Colonic mucosa (tissue), 4 donors: Measurements from ENCODE around the gene TRAPPC5. TPM values are rescaled to one million over a fixed set of nuclear protein-coding genes. Genes with fewer than 3 reads are reported as not detected.
A peak's percentile ranks its signal among the peaks of the same experiment; 100 is the strongest.

Experiments
- DNase-seq: peaks from one replicate; pipeline ENCODE4 v3.0.0-alpha.2; 2020
- H3K27ac ChIP-seq: fragments of 200-600 bp; one replicate; pipeline ENCODE4 v1.8.0; 2021
- H3K27me3 ChIP-seq: fragments of 200-600 bp; one replicate; pipeline ENCODE4 v1.8.0; 2021
- H3K36me3 ChIP-seq: fragments of 200-600 bp; one replicate; pipeline ENCODE4 v1.8.0; 2021
- H3K4me1 ChIP-seq: fragments of 200-600 bp; one replicate; pipeline ENCODE4 v1.8.0; 2021; ENCODE audit warnings: mild to moderate bottlenecking
- H3K4me3 ChIP-seq: fragments of 200-600 bp; one replicate; pipeline ENCODE4 v1.8.0; 2021
- H3K9ac ChIP-seq, 2 donors: one replicate each; pipeline ENCODE4 v1.7.0; 2013; ENCODE audit warnings: control low read depth in 2 of 2, low read depth in 2 of 2, low read length in 2 of 2
- H3K9me3 ChIP-seq: fragments of 200-600 bp; one replicate; pipeline ENCODE4 v1.8.0; 2021
- intact Hi-C: fragments of 100-400 bp; cut with DNase I; formaldehyde crosslinking; loops from one replicate; pipeline ENCODE4 v1.14.1; 2022
- total RNA-seq, 2 donors: library from RNA; stranded (reverse); fragmentation: NEBNext Ultra II Directional in 1 of 2; extraction: Animal tissue kit (Norgen Biotek cat#: 25700) in 1 of 2; gene quantifications; one replicate each; pipeline ENCODE4 v1.2.1, GENCODE V29; 2021
- TF ChIP-seq, protein P1 (sequence below): fragments of 200-600 bp; IDR thresholded peaks from one replicate; pipeline ENCODE4 v1.8.0; 2022; ENCODE audit warnings: antibody characterized with exemption, mild to moderate bottlenecking
- donor health status: healthy.
- donor health status: DM: no; HTN: no; CAD: no.
- donor health status: DM: no; HTN: no; CAD: no.

The TRAPPC5 gene
- total RNA-seq, 2 donors from 2014 or later: 107 to 139 TPM

DNA sequence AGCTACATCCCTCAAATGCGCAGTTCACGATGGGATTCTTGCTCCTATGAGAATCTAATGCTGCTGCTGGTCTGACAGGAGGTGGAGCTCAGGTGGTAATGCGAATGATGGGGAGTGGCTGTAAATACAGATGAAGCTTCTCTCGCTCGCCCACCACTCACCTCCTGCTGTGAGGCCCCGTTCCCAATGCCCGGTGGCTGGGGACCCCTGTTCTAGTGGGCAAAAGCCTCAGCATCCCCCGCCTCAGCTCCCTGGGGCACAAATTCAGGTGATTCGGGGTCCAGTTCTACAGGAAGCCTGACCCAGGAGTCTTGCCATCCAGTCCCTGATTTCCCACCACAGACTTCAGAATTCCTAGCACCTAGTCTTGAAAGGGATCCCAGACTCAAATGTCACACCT is 8.1 kb upstream of the TRAPPC5 start:
- H3K9me3 ChIP-seq: no peaks in the 10 kb centered on the region
- TF ChIP-seq, protein P1, sequence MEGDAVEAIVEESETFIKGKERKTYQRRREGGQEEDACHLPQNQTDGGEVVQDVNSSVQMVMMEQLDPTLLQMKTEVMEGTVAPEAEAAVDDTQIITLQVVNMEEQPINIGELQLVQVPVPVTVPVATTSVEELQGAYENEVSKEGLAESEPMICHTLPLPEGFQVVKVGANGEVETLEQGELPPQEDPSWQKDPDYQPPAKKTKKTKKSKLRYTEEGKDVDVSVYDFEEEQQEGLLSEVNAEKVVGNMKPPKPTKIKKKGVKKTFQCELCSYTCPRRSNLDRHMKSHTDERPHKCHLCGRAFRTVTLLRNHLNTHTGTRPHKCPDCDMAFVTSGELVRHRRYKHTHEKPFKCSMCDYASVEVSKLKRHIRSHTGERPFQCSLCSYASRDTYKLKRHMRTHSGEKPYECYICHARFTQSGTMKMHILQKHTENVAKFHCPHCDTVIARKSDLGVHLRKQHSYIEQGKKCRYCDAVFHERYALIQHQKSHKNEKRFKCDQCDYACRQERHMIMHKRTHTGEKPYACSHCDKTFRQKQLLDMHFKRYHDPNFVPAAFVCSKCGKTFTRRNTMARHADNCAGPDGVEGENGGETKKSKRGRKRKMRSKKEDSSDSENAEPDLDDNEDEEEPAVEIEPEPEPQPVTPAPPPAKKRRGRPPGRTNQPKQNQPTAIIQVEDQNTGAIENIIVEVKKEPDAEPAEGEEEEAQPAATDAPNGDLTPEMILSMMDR: no peak
- intact Hi-C loops: loop anchor here (10.0 kb wide), 1 partner anchor 318 kb away; no protein-coding TSS in a partner anchor
- no peak overlapping the region for H3K9ac ChIP-seq
- H3K4me1 ChIP-seq: no peaks in the 10 kb centered on the region
- no peak overlapping the region for H3K27ac ChIP-seq
- H3K4me3 ChIP-seq: no peak overlapping the region
- DNase-seq: no peak
- peaks cover 3% of the 10 kb centered on the region for H3K27me3 ChIP-seq
- H3K36me3 ChIP-seq: no peaks in the 10 kb centered on the region

DNA sequence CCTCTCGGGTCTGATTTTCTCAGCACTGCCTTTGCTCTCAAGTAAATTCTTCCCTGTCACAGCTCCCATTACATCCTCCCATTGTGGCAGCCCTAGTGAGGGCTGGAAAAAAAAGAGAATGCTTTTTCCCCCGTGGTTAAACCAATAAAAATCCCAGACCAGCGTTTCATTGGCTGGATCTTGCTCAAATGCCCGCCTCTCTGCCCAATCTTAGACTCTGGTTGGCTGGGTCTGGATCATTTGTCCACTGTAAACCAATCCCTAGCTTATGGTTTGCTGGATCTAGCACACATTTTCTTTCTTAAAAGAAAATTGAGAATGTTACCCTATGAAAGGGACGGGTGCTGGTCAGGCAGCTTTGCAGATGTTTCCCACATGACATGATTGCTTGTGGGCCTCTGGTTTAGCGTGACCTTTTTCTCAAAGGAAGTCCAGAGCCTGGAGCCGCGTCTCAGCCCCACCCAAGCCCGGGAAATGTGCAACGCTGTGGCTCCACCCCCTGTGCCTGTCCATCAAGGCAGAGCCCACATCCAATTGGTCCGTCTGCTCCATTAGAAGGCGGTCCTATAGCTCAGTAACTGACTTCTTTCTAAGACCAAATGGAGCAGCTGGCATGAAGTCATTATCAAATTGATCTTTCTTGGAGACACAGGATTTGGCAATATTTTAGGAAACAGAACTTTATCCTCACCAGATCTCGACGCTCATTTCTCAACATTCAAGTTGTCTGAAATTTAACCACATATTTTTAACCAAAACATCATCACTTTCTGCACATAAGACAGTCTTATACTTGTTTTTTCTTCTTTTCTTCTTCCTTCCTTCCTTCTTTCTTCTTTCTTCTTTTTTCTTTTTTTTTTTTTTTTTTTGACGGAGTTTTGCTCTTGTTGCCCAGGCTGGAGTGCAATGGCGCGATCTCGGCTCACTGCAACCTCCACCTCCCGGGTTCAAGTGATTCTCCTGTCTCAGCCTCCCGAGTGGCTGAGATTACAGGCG is 6.3 kb upstream of the TRAPPC5 start:
- peak; percentile 86 for DNase-seq
- Histone ChIP-seq H3K27ac (no peak overlapping the region), H3K36me3 (no peaks in the 10 kb centered on the region), H3K4me1 (no peaks in the 10 kb centered on the region), H3K9me3 (no peaks in the 10 kb centered on the region), H3K9ac (peak overlapping the region in 1 of 2 donors; percentile 12), H3K27me3 (peaks cover 3% of the 10 kb centered on the region), H3K4me3 (no peak overlapping the region)
- intact Hi-C loops: loop anchor here (10.0 kb wide), 1 partner anchor 320 kb away; no protein-coding TSS in a partner anchor
- TF ChIP-seq, protein P1: no peak

DNA sequence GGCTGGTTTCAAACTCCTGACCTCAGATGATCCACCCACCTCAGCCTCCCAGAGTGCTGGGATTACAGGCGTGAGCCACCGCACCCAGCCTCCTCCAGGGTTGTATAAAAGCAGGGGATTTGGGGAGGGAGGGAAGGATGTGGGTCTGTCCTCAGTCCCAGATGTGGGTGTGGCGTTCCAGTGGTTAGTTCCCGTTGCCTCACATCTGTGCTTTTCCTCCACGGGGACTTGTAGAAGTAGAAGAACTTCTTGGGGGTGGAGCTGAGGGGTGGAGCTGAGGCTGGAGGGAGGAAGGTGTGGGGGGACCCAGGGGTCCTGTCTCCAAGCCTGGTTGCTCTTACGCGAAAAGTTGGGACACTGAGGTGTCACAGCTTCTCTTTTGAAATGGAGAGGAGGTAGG is 4.3 kb upstream of the TRAPPC5 start:
- DNase-seq: no peak
- H3K36me3 ChIP-seq: no peaks in the 10 kb centered on the region
- TF ChIP-seq, protein P1: no peak
- no peak overlapping the region for H3K9ac ChIP-seq
- no peaks in the 10 kb centered on the region for H3K27me3 ChIP-seq
- H3K4me1 ChIP-seq: no peaks in the 10 kb centered on the region
- no peak overlapping the region for H3K27ac ChIP-seq
- H3K4me3 ChIP-seq: no peak overlapping the region
- intact Hi-C loops: loop anchor here (10.0 kb wide), 1 partner anchor 322 kb away; no protein-coding TSS in a partner anchor
- H3K9me3 ChIP-seq: no peaks in the 10 kb centered on the region

DNA sequence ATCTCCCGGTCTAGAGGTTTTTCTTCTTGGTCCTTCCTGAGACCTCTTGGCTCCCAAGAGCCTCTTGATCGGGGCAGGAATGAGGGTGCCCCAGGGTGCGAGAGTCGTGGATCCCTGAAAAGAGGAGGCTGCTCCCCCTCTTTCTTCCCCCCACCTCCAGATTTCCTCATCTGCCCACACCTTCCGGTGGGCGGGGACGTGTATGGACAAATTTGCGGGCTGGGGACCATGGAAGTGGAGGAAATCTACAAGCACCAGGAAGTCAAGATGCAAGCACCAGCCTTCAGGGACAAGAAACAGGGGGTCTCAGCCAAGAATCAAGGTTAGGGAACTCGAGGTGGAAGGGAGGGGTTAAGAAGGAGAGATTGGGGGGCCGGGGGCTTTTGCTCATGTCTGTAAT is 3.8 kb upstream of the TRAPPC5 start, which contains the start of gene MCEMP1:
TSS of gene MCEMP1 (plus strand) at position 237 of the 400 bp plus-strand sequence. CDS start at position 268, 31 bp downstream.
- DNase-seq: no peak

DNA sequence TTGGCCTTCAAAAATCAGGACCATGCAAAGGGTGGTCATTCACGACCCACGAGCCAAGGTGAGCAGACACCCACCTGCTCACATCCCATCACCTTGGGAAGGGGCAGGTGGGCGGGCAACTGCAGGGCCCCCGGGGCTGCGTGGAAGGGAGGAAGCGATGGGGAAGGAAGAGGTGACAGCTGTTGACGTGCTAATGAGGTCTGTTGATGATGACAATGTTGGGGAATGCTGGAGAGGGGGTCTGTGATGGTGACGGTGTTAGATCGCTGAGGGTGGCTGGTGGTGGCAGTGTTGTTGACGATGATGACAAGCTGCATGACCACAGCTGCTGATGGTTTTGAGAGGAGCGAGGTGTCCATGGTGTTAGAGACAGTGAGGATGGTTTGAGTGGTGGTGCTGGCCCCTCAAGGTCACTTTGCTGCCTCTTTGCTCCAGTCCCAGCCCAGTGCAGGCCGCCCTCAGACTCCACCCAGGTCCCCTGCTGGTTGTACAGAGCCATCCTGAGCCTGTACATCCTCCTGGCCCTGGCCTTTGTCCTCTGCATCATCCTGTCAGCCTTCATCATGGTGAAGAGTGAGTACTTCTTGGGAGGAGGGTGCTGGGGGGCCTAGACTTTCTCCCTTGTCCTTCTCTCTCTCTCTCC is 2.8 kb upstream of the TRAPPC5 start:
- Histone ChIP-seq H3K9ac (no peak overlapping the region), H3K9me3 (no peaks in the 10 kb centered on the region), H3K36me3 (no peaks in the 10 kb centered on the region), H3K4me1 (no peaks in the 10 kb centered on the region), H3K27ac (no peak overlapping the region), H3K4me3 (no peak overlapping the region), H3K27me3 (no peaks in the 10 kb centered on the region)
- TF ChIP-seq, protein P1: no peak
- DNase-seq: no peak
- intact Hi-C loops: loop anchor here (10.0 kb wide), 1 partner anchor 323 kb away; no protein-coding TSS in a partner anchor

More for the DNA sequence above, 3.8 kb upstream of the TRAPPC5 start, which contains the start of gene MCEMP1:
- Histone ChIP-seq H3K27ac (no peak within 1 kb of the TSS), H3K27me3 (no peaks in the 10 kb centered on the region), H3K36me3 (no peaks in the 10 kb centered on the region), H3K4me3 (no peak within 1 kb of the TSS), H3K9me3 (no peaks in the 10 kb centered on the region), H3K9ac (no peak within 1 kb of the TSS), H3K4me1 (no peaks in the 10 kb centered on the region)
- TF ChIP-seq, protein P1: no peak
- intact Hi-C loops: loop anchor here (10.0 kb wide), 1 partner anchor 322 kb away; no protein-coding TSS in a partner anchor
